Activated T-cell treated with anti-CD3 and anti-CD28 coated beads for 48 hours (primary cell): Measurements from ENCODE around the gene EFNB1.

Source experiments
- DNase-seq: peaks from one replicate; pipeline ENCODE4 v3.0.0-alpha.2; 2020; ENCODE audit warnings: low read depth

EFNB1 gene

DNA sequence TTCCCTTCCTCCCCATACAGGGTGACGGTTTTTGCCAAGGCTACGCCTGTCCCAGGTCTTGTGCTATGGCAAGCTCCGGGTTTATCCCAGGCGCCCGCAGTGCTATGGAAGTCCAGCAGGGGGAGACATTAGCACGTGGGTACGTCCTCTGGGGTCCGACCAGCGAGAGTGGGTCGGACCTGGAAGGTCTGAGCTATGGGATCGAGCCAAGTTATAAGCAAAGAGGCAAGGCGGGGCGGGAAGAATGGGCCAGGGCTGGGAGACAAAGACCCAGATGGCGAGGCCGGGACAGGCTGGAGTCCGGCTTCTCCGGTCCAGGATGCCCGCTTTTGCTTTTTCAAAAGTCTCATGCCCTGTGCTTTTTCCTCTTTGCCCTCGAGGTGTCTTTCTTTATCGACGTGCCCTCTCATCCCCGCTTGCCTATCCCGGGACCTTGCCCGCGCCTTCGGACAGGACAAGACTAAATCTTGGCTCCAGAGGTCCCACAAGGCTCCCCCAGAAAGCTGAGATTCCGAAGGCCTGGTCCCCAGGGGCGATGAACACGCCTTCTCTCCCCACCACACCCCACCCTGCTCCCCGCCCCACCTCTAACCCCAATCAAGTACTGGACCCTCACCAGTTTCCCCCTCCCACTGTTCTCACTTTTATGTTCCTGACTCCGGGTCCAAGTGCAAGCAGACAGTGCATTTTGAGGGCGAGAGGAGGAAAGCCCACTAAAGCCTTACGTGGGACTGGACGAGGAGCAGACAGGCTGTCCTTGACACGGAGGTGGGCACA, 785 bp upstream of the EFNB1 start:
- DNase-seq = peak; percentile 65

DNA sequence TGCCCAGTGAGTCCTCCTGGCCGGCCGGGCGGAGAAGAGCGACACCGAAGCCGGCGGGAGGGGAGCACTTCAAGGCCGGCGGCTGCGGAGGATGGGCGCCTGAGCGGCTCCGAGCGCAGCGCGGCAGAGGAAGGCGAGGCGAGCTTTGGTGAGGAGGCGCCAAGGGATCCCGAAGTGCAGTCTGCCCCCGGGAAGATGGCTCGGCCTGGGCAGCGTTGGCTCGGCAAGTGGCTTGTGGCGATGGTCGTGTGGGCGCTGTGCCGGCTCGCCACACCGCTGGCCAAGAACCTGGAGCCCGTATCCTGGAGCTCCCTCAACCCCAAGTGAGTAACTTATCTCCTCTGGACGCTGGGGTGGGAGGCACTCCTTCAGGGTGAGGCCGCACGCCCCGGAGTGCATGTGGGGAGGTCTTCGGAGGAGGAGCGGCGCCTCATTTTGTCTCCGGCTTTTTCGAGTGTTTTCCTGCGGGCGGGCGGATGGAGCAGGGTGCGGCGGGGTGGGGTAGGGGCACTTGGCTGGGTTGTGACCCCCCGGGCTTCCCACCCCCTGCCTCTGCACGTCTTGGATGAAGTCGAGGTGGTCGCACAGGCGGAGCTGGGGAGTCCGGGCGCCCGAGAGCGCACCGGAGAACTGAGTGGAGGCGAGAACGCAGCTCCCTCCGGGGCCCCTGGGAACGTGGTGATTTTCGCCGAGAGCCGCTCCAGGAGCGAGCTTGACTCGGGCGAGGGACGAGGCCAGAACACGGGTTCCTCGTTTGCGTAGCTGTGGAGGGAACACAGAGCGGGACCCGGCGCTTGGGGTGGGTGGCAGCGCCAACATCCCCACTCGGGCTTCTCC, 979 bp downstream of the EFNB1 start:
- no peak for DNase-seq

DNA sequence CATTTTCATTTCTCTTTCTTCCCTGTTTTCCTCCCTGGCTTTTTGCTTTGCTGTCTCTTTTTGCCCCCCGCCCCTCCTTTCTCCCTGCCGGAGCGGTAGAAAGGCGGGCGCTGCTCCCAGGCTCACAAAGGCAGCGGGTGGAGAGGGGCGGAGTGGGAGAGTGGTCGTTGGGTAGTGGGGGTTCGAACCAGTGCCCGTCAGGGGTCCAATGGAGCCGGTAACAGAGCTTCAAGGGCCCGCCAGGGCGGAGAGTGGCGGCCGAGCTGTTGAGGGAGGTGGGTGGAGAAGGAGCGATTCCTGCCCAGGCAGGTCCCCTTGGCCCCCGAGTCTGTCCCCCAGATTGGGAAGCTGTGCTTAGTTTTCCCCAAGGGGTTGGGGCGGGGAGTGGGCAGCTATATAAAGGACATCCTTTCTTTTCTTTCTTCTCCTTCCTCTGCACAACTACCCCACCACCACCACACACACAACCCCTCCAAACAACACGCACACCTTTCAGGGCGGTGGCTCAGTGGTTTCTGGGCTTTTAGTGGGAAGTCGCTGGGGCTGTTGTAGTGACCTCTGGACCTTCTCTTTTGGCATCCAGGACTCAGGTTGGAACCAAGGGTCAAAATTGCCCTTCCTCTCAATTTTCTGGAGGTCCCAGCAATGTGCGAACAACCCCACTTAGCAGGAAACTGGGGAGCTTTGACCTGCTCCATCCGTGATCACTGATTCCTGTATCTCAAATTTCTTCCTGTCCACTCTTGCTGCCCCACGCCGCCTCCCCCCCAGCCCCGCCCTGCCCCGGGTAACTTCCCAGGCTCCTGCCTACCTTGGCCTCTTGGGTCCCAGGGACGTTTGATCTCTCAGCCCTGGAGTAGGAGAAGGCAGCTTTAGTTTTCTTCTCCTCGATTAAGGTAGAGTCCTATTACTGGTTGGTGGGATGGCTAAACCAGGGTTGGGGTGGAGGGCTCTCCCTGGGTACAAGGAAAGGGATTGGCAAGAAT, 1.9 kb downstream of the EFNB1 start:
- no peak for DNase-seq

DNA sequence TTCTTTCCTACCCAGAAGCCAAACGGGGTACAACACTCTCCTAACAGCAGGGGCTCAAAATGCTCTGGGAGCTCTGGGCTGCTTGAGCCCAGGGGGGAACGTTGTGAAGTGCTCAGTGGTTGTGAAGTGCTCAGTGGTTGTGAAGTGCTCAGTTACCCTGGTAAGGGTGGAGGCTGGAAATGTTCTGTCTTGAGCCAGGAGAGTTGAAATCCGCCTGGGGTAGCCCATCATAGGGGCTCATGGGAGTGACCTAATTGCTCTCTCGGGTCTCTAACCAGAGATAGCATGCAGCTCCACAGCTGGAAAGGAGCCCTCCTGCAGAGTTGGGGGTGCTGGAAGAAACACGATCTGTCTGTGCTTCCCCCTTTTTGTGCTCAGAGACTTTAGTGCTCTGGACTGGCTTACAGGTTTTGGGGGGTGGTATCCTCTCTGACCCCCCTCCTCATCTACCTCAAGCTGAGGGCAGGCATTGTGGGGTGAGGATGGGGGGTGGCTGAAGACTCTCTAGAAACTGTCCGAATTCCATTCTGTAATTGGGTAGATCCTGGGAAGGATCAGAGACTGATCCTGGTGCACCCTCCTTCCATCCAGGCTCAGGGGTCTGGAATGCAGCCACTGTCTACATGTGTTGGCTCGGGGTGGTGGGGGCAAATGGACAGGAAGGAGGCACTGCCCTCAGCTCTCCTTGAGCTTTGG, 2.7 kb downstream of the EFNB1 start:
- no peak for DNase-seq

DNA sequence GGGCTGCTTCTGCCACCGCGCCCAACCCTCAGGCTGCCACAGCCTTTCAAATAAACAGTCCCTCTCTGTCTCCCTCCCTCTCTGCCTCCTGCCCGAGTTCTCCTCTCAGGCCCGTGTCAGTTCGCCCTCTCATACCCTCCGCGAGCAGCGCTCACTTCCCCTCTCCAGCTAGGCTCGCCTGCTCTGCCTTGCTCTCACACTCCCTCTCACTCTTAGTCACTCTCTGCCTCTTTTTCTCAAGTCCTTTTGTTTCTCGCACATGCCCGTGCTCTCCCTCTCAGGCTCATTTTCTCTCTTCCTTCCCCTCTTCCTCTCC, 3.2 kb downstream of the EFNB1 start:
- DNase-seq = peak; percentile 22

DNA sequence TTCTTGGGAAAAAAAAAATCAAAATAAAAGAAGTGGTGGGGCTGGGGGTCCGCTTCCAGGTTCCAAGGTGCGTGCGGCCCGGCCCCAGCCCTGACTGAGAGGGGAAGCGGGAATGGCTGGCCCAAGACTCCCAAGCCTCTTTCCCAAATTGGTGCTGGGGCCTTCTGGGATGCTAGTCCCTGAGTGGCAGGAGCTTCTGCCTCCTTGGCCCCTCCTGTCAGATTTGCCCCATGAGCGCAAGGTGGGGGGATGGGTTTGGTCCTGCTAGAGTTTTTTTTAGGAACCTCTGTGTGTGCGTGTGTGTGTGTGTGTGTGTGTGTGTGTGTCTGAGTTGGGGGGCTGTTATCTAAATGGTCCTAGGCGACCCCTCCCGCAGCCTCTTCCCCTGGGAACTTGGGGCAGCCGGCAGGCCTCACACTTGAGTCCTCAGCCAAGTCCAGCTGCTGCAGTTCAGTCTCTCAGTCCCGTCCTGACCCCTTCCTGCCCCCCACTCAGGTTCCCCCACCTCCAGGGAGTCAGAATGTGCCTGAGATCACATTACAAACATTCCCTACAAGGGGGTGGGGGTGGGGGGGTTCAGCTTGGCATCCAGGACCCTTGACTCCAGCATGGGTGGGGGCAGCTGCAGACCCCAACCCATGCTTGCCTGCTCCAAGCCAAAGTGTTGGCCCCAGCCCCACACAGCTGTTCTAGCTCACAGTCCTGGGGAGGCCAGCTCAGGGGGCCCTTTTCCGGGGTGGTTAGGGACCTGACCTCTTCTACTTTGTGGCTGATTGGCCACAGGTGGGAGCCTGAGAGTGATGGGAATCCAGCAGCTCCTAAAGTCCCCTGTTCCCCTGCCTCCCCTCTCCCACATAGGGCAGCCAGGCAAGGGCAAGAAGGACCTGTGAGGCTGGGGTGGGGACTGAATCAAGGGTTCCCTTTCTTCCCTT, 4.0 kb downstream of the EFNB1 start:
- DNase-seq = no peak

DNA sequence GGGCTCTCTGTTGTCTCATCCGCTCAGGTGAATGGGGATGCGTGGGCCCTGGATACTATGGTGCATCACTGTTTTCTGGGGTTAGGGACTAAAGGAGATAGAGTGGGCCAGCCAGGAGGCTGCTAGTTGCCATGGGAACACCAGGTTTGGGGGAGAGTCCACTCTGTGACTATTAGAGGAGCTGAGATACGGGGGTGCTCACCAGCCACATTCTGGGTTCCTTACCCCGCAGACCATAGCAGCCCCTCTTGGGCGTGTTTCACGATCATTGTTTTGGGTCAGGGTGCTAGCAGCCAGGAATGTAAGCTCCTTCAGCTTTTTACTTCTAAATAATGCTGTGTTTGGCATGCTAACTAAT, 4.6 kb downstream of the EFNB1 start:
- no peak for DNase-seq

DNA sequence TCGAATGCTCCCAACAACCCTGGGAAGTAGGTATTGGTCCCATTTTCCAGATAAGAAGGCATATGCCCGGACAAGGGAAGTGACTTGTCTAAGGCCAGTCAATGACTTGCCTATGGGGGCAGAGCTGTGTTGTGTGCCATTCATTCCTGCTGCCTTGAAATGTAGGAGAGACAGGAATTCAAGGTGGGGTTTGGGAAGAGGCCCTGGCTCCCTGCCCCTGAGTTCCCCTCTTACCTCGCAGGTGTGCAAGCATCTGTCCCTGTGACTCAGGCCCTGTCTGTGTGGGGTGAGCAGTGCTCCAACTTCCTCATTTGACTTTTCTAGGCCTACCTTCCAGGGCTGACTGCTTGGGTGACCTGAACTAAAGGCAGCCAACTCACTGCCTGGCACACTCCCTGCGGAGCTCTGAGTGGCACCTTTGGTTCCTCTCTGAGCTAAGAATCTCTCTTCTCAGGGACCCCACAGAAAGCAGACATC, 5.1 kb downstream of the EFNB1 start:
- DNase-seq = no peak

DNA sequence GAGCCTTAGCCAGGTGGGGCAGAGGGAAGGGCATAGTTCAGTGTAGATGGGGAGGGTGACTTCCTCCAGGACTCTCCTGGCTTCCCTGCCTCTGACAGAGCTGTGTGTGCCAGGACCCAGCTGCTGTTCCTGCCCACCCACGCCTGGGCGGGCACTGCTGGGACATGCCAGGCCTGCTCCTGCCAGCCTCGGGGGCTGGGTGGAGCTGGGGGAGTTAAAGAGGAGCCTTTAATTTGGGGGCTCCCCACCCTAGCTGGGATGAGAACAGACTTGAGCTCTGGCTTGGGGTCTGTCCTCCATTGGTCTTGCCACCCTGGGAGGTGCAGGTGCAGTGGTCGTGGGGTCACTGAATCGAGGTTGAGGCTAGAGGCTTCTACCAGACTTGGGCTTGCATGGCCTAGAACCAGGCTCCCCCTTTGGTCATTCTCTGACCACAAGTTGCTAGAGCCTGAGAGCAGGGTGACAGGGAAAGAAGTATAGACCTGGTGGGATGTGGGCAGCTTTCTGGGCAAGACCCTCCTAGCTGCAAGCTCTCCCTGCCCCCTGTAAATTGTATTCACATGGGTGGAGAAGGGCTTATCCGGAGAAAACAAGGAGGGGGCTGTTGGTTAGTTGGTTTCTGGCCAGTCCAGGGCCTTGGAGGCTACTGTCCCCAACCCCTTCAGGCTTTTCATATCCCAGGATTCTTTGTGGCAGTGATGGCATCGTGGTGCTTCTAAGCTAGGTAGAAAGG, 5.7 kb downstream of the EFNB1 start:
- no peak for DNase-seq

DNA sequence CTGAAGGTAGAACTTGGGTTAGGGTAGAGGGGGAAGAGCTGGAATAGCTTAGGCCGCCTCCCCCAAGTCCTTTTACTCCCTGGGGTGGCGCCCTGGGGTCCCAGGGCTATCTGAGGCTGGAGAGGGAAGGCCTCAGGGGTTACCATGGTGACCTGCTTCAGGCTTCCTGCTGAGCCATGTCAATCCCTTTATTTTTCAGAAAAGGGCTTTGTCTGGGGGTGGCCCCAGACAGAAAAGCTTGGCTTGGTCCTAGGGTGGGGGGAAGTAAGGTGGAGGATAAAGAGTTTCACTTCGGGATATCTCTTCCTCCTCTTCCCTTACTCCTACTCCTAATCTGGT, 6.3 kb downstream of the EFNB1 start:
- DNase-seq = no peak

DNA sequence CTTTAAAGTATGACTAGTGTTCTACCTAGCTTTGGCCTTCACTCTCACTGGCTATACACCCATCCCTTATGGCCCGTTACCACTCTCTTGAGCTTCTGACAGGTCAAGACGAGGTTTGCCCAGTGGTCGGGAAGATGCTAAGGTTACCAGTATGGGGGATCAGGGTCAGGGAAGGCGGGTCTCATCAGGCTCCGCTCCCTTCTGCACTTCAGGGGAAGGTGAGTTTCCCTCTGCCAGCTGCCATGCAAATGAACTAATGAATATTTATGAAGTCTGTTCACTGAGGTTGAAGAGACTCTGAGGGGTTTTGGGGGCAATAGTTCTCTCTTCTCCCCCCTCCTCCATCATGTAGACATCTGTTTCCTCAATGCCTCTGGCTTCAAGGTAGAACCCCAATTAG, 6.6 kb downstream of the EFNB1 start:
- DNase-seq = no peak

DNA sequence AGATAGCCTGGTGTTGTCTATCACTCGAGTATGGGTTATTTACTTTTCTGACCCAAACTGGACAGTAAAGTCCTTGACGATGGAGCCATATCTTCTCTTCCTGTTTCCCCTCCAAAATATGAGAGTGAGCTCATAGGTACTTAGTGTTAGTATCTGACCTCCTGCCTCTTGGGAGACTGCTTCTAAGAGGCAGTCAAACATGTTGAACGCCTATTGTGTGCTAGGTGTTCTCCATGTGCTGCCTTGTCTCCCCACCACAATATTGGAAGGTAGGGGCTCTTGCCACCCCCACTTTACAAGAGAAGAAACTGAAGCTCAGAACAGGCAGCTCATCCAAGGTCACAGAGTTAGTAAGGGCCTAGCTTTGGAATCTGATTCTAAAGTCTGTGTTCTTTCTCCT, 8.3 kb downstream of the EFNB1 start:
- no peak for DNase-seq

DNA sequence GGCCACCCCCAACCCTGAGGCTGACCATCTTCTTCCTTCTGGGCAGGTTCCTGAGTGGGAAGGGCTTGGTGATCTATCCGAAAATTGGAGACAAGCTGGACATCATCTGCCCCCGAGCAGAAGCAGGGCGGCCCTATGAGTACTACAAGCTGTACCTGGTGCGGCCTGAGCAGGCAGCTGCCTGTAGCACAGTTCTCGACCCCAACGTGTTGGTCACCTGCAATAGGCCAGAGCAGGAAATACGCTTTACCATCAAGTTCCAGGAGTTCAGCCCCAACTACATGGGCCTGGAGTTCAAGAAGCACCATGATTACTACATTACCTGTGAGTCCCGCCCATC, 9.7 kb downstream of the EFNB1 start:
- no peak for DNase-seq

DNA sequence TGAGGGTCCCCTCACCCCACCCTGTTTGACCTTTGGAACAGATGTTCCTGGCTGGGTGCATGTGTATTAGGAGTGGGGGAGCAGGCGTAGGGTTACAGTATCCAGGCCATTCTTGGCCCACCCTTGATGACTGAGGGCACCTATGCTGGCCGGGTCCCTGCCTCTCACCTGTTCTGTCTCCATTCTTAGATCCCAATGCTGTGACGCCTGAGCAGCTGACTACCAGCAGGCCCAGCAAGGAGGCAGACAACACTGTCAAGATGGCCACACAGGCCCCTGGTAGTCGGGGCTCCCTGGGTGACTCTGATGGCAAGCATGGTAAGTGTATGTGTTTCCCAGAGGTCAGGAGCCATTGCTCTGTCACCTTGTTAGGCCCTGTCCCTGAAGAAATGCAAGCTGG, 10.9 kb downstream of the EFNB1 start:
- no peak for DNase-seq

DNA sequence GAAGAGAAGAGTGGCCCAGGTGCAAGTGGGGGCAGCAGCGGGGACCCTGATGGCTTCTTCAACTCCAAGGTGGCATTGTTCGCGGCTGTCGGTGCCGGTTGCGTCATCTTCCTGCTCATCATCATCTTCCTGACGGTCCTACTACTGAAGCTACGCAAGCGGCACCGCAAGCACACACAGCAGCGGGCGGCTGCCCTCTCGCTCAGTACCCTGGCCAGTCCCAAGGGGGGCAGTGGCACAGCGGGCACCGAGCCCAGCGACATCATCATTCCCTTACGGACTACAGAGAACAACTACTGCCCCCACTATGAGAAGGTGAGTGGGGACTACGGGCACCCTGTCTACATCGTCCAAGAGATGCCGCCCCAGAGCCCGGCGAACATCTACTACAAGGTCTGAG, 11.4 kb downstream of the EFNB1 start:
- no peak for DNase-seq

DNA sequence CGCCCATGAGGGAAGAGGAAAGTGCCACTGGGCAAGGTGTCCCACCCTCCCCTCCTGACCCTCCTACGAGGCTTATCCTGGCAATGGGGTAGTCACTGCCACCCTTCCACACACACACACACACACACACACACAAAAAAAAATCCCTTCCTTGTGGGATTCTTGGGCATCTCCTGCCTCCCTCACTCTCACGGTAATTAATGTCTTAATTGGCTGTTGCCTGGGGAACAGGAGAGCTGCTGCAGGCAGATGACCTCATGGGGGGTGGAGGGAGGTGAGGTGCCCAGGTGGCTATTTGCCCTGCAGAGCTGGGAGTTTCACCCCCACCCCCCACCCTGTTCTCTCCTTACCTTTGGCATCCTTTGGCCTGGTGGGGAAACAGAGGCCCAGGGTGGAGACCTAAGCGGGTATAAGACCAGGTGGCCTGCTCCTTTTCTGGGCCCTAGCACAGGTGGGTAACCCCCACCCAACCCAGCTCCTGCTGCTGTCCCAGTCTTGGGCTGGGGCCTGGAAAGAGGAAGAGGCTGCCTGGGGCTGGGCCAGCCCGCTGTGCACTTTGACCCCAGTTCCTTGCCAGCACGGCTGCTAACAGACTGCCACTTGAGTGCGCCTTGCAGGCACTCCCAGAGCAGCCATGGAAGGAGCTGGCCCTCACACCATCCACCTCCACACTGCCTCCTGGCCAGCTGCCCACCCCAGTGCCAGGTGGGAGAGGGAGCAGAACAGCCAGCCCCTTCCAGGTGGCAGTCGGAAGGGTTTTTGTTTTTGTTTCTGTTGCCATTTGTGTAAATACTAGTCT, 12.6 kb downstream of the EFNB1 start:
- no peak for DNase-seq

DNA sequence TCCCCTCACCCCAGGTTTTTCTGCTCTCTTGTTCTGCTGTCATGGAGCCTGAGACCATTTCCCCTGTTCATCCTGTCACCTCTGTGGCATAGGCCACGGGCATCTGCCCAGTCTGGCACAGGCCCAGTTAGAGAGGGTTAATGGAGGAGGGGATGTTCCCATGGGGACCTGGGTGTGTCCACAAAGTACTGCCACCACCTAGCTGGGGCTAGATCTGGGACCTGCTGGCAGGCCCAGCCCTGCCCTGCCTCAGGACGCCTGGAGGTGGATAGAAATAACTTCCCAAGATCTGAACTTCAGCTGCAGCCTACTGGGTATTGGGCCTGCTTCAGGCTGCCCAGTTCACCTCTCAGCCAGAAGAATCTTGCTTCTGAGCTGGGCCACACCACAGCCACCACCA, 13.5 kb downstream of the EFNB1 start:
- no peak for DNase-seq

DNA sequence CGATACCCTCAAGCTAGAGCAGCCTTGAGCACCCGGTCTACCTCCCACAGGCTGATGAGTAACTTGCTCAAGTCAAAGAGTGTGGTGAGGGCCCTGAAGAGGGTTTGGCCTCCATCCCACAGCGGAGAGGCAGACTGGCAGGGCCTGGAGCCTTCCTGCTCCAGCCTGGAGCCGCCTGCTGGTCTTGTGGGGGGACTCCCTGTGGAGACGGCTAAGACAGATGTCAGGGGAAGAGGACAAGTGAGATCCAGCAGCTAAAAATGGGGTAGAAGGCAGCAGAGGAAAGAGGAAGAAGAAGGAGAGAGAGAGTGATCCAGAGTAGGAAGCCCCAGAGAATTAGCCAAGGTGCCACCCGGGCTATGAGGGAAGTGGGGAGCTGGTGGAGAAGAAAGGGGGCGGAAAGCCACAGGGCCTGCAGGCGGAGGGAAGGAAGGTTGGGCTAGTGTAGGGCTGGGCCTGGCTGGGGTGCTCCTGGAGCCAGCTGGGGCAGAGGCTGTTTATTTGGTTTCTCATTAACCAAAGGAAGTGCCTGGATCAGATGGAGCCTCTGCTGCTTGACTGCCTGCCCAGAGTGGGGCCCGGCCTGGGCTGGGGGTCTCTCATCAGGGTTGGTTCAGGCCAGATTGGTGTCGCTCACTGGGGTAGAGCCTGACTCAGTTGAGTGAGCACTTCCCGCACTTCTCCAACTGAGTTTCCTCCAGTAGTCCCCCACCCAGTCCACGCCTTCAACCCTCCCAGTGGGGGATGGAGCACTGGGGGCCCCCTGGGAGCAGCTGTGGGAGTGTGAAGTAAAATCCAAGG, 14.2 kb downstream of the EFNB1 start:
- DNase-seq = no peak

DNA sequence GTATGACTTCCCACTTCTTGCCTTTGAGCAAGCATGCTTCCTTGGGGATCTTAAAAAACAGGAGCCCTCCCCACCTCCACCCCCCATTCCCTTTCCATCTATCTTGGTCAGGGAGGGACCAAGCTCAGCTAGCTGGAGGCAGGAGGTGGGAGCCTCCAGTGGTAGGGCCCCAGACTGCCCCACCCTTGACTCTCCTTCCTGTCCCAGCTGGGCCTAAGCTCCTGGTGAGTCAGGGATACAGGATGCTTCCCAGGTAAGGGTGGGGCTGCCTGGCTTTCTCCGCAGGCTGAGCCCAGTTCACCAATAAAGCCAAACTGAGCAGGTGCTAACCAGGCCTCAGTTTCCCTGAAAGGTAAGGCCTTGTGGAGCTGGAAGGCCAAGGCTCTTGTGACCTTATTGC, 15.2 kb downstream of the EFNB1 start:
- no peak for DNase-seq
